GM12801 (cell line): ENCODE results near the gene FCRL5.

Experiments
- TF ChIP-seq, protein P1 (sequence below): IDR thresholded peaks from one replicate; pipeline ENCODE4 v1.5.1; 2011; ENCODE audit warnings: control low read depth; ENCODE audit not compliant: insufficient read length; ENCODE audit errors: extremely low read depth

Gene FCRL5

DNA sequence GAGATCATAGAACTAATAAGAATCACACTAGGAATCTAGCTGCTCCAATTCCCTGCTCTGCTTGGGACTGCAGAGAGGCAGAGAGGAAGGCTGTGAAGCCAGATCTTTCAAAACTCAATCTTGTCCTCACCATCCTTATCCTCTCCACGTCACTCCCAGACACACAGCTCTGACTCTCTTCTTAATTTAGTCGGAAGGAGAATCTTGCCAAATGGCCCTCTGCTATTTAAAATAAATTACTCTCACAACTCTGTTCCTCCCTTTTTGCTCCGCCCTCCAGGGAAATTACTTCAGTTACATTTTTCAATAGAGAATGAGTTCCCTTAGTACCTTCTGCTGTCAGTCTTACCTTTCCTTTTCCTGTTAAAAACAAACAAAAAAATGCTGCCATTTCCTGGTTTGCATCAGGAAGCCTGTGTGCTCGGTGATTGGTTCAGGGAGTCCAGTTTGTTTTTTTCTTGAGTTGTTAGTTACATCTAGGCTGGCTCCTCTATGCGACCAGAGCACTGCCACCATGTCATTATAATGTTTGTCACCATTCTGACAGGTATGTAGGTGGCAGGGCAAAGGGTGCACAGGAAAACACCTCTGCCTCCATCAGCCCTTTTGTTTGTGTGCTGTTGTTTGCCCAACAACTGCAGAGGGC, 80.1 kb downstream of the FCRL5 start:
- TF ChIP-seq, protein P1, sequence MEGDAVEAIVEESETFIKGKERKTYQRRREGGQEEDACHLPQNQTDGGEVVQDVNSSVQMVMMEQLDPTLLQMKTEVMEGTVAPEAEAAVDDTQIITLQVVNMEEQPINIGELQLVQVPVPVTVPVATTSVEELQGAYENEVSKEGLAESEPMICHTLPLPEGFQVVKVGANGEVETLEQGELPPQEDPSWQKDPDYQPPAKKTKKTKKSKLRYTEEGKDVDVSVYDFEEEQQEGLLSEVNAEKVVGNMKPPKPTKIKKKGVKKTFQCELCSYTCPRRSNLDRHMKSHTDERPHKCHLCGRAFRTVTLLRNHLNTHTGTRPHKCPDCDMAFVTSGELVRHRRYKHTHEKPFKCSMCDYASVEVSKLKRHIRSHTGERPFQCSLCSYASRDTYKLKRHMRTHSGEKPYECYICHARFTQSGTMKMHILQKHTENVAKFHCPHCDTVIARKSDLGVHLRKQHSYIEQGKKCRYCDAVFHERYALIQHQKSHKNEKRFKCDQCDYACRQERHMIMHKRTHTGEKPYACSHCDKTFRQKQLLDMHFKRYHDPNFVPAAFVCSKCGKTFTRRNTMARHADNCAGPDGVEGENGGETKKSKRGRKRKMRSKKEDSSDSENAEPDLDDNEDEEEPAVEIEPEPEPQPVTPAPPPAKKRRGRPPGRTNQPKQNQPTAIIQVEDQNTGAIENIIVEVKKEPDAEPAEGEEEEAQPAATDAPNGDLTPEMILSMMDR = no peak

DNA sequence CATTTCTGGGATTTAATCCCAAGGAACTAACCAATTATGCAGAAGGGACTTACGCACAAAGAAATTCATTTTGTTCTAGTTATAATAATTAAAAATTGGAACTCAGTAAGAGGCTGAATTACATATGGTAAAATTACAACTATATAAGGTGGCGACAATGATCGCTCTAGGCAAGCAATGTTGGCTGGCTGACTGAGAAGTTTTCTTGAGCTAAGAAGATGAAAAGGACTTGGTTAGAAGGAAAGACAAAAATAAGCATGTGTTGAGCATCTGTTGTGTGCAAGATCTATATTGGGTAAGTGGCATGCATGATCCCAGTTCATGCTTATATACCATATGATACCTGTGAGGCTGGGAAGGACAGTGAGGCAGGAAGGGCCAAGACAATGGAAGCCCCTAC, 80.8 kb downstream of the FCRL5 start:
- TF ChIP-seq, protein P1 = no peak

- TF ChIP-seq, protein P1 = no peak
Observed at GRCh38 chr1:157469752-157470675, 82.3 kb downstream of the FCRL5 start.

- TF ChIP-seq, protein P1 = no peak
Observed at GRCh38 chr1:157469300-157469699, 83.0 kb downstream of the FCRL5 start.

DNA sequence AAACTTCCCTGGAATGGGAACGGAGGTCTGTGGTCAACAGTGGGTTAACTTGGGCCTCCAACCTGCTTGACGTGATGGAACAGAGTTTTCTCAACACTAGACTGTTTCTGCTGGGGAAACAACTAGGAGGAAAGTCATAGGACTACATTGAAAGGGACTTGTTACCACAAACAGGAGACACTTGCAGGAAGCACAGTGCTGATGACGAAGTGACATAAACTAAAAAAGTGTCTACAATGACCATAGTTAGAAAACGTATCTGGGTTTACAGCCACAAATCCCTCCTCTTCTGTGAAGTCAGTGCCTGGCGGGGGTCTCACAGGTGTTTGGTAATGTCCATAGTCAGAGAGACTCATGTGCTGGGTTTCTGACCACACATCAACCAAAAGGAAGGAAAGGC, 86.3 kb downstream of the FCRL5 start:
- TF ChIP-seq, protein P1 = no peak
